Amniotic epithelial cell (primary cell): ENCODE measurements around the gene GYPC.

Experiments
- DNase-seq: peaks from one replicate; pipeline ENCODE4 v3.0.0-alpha.2; 2010; ENCODE audit warnings: low read depth

GYPC gene

DNA sequence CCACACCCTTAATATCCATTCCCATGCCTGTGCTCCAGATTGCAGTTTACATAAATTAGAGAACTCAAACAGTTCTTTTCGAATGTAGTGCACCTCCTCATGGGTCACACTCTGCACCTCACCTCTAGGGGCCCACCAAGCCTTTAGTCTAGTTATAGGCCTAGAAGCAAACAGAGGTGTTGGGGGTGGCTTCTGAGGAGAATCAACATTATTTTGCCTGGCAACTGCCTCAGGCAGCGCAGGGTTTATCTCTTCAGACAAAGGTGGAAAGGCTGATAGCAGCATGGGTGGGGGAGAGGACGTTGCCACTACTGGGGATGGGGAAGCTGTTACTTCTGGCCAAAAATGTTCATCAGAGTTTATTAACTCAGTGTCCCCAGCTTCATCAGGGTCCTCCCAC lies 5.0 kb upstream of the GYPC start:
- no peak for DNase-seq

DNA sequence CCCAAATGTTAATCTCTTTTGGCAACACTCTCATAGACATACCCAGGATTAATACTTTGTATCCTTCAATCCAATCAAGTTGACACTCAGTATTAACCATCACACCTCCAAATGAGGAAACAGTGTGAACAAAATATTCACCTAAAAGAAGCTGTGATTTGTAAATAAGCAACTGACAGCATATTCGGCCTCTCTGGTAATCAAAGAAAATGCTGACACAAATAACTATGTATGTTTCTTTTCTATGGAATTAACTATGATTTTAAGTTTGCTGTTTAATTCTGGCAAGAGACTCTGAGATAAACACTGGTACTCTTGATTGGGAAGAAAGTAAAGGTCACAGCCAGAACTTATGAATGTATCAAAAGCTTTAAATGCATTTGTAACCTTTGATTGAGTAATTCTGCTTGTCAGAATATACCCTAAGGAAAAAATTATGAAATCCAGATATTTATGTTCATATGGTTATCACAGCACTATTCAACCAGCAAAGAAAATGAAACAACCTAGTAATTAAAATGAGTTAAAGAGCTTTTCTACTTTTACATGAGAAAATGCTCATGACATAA lies 3.6 kb upstream of the GYPC start:
- DNase-seq = no peak

DNA sequence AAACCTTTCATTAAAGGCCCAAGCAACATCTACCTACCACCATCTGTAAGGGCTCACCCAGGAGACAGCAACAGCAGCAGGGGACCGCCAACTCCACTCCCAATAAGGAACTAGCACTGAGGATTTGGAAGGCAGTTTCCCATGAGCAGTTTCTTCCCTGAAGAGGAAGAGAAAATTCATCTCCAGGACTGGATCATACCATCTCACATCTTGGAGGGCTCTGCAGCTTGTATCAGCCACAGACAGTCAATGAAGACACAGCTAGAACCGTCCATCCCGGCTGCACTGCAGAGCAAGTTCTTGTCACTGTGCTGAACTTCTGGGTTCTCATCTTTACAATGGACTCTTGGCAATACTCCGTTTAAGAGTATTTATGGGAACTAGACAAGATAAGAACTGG lies 2.8 kb upstream of the GYPC start:
- DNase-seq = no peak

DNA sequence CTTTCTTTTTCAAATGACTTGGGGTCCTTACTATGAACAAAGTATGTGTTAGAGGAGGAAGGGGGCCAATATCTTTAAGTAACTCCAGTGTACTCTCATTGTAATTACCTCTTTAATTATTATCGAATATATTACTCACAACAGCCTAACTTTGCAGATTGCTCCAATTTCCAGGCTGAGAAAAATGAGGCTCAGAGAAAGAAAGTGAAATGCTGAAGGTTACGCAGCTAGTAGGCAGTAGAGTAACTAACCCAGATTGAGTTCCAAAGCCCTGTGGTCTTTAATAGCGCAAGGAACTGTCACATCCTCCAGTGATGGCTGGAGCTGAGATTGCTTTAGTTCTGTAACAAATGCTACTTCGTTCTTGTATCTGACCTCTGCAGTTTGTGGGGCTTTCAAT lies 2.2 kb upstream of the GYPC start:
- DNase-seq = no peak

DNA sequence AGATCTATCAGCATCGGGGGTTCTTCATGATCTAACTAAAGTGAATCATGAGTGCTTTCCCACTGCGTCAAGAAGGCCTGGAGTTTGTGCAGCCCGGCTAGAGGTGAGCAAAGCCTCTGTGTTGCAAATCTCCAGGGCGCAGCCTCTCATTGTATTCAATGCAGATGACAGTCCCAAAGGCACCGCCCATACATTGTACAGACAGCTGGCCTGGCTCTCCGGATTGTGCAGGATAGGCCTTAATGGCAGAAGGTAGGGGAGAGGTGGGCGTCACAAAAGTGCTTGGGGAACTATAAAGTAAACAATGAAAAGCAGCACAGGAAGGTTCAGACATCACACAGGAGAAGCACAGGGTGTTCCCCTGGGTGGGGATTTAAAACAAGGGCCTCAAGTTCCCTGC lies 907 bp upstream of the GYPC start:
- DNase-seq = peak; percentile 8

DNA sequence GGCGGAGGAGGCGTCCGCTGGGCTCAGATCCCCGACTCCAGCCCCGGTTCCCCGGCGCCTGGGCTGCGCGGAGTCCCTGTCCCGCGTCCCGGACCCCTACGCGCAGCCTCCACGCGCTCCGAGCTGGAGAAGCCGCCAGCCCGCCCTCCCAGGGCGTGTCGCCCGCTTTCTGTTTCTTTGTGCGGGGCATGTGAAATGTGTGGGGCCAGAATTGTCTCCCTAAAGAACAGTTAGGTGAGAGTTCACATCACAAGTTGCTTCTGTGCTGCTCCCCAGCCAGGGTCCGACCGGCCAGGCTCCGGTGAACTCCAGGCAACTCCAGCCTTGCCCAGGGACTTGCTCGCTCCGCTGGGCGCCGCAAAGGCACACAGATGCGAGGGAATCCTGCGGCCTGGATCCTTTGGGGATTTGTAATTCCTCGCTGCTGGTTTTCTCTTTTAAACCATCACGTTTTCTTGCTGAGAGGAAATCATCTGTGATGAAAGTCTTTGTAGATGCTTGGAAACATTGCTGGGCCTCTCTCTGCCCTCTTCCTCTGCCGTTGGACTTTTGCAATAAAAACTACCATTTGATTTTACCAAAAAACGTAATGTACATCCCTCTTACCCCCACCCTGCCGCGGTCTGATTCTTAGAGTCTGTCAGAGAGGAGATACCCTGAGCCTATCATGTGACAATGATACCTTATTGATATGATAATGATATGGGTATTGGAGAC lies 631 bp downstream of the GYPC start:
- DNase-seq = peak; percentile 47

DNA sequence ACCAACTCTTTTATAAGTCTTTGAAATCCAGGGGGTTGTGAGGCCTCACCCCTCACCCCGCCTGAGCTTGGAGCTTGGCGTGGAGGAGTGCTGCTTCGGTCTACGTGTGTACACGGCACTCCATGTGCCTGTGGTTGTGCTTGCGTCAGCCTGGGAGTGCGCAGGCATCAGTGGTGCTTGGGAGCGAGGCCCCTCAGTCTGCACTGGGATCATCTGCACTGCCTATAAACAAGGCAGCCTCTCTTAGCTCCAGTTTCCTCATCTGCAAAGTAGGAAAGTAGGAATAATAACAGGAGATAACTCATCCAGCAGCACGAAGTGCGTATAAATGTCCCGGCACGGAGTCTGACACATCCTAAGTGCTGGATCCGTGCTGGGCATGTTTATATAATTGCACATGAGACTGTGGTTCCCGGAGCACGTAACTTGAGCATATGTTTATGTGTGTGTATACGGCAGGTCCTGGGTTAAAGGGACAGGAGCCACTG lies 1.2 kb downstream of the GYPC start:
- peak; percentile 95 for DNase-seq

DNA sequence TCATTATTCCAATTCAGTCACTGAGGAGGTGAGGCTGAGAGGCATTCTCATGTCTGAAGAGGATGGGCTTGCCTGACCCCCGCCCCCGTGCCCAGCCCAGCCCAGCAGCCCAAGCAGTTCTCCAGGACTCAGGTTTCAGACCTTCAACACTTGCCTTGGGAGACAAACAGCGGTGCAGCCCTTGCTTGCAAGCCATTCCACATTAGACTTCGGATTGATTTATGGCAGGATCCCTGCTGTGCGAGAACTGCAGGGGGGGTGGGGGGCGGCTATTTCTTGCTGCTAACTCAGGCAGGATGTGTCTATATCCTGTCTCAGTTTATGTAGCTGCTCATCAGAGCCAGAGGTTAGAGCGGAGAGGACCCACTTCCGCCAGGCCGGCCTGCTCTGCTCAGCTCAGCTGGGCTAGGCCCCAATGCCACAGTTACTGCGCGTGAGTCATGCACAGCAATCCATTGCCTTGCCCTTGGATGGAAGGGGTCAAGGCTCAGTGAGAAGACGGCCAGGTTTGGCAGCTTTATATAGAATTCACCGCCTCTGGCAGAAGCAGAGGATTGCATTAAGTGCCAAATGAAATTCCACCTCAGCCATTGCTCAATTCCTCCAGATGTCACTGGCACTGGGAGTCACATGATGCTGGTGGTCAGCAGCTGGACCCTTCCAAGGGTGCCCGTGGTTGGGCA lies 1.8 kb downstream of the GYPC start:
- peak; percentile 98 for DNase-seq

DNA sequence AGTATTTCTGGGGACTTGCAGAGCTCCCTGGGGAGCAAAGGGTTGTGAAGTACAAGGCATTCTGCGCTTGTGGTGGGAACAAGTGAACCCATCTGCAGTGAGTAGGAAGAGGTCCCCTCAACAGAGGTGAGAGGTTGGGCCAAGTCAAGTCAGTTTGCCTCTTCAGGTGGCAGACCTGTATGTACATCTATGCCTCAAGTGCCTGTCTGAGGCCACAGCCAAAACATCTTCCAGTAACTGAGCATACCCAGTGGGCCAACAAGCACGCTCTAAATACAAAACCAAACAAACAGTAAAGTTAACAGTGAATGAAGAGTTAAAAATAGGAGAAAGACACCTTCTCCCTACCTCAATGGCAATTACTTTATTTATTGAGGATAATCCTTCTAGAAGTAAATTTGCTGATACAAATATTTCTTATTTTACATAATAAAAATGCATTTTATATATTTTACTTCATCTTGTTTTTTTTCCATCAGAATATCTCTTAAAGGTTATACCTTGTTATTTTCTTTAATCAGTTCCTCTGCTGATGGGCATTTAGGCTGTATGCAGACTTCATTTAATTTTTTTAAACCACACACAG lies 2.5 kb downstream of the GYPC start:
- no peak for DNase-seq

DNA sequence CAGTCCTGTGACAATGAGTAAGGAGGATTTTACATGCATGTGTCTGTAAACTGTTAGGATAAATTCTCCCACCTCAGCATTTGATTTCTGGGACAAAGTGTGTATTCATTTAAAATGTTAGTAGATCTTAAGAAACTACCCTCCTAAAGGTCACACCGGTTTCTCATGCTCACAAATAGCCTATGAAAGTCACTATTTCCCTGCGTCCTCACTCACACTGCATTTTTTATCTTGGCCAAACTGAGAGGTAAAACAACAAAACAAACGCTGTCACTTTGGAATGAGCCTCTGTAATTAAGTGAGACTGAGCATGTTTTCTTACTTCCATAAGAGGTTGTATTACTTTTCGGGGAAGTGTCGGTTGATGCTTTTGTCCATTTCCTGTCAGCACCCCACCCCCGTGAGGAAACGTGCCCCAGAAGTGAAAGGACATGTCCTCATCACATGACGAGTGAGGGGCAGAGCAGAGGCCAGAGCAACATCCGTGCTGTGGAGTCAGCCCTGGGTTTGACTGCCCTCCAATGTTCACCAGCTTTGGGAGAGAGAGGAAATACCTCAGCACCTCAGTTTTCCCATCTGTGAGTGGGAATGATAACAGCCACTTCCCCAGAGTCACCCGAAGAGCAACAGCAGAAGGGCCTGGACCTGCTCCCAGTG lies 3.1 kb downstream of the GYPC start:
- DNase-seq = peak; percentile 33

DNA sequence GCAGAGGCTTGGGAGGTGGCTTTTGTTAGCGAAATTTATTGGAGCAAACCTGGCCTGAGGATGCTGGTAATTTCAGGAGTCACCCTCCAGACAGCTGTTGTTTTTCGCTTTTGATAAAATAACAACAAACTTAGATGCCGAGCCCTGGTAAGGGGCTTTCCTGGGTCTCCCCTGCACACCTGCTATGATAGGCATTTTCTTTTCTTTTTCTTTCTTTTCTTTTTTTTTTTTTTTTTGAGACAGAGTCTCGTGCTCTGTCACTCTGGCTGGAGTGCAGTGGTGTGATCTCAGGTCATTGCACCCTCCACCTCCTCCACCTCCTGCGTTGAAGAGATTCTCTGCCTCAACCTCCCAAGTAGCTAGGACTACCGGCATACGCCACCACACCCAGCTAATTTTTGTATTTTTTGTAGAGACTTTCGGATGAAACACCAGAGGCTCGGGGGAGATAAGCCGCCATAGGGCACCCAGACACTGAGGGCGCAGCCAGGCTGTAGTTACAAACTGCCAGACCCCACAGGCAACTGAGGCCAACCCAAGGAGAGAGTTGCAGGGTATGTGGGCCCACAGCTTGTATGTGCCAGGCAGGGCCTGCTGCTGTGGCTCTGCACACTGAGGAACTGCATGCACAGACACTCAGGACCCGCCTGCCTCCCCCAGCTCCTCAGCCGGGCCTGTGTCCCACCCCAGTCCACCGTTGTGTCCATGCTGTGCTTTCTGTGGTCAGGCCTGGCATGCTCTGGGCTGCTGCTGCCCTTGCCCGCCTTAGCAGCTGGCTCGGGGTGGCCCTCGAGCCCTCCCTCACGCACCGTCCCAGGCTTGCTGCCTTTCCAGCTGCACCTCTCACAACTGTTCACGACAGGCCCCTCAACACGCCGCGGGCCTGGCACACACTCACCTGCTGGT lies 3.9 kb downstream of the GYPC start:
- DNase-seq = no peak

DNA sequence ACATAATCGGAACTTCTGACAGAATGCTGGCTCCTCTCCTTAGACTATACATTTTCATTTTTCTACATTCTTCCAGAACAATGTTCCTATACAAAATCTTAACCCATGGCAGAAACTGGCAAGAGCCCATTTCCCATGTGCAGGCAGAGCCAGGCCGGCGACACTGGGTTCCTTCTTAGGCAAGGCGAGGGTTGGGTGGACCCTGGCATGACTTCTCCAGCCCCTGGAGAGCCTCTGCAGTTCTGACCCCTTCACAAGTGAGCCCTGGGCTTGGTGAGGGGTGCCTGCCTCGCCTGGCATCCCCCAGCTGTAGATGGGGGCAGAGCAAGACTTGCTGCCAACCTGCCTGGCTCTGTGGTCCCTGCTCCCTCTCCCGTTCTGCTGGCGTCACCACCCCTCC lies 5.0 kb downstream of the GYPC start:
- DNase-seq = no peak

DNA sequence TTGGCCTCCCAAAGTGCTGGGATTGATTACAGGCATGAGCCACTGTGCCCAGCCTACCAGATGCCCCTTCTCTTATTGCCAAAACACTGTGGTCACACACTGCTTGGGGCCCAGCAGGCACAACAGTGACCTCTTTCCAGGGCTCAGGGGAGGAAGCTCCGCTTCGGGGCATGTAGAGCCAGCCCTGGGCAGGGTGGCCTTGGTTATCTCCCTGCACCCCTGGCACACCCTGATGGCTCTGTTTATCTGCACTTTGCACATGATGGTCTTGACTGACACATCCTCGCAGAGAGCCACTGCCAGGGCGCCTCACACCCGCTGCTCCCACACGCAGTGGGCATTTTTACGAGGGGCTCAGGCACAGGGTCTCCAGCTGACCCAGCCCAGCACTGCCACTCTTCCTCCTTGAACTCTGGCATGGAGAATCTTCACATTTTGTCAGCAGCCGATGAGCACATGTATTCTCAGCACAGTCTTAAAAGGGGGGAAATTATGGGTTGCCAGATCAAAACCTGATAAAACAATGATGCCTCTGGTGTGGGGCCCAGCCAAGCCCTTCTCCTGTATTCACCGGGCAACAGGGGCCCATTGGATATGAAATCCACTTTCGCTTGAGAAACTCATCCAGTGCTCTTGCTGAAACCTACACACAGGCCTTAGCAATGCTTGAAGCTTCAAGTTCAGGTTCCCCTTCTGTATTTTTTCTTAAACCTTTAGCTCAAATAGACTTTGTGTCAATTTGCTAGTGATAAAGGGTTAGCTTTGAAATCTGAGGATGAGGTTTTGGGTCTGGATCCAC lies 5.9 kb downstream of the GYPC start:
- no peak for DNase-seq

DNA sequence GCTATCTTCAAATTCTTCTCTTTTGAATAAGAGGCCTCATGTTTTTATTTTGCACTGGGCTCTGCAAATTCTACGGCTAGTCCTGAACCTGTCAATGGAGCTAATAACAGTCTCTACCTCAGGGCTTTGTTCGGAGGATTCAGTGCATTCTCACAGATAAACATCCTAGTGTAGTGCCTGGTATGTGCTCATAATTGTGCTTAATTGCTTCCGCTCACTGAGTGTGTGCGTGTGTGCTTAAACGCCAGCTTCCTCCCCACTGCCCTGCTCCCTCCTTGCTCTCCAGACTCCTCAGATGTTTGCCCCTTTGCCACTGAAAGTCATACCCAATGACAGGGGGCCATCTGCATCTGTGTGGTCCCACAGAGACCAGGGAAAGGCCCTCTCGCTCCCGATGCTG lies 6.7 kb downstream of the GYPC start:
- no peak for DNase-seq

DNA sequence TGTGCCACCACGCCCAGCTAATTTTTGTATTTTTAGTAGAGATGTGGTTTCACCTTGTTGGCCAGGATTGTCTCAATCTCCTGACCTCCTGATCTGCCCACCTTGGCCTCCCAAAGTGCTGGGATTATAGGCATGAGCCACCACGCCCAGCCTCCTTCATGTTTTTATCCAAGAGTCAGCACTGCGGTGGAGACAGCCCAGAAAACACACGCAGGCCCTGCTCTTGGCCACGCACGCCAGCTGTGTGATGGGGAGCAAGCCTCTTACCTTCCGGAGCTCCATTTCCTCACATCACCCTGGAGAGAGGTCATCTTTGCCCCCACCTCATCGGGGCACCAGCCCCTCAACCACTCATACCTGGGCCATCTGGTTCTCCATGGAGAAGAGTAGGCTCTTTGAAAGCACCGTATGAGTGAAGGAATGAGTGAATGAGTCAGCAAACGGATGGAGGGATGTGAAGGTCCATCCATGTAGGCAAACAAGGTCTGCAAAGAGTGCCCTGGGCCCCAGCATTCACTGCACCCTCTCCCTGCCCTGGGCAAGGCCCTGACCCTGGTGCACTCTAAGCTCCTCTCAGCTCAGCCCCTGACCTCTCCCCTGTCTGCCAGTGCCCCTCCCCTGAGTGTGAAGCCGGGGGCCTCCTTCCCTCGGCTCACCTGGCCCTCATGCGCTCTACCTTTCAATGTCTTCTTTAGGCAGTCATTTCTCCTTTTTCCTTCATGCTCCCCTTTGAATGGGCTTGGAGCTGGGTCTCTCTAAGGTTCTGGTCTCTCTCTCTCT lies 7.4 kb downstream of the GYPC start:
- DNase-seq = no peak

DNA sequence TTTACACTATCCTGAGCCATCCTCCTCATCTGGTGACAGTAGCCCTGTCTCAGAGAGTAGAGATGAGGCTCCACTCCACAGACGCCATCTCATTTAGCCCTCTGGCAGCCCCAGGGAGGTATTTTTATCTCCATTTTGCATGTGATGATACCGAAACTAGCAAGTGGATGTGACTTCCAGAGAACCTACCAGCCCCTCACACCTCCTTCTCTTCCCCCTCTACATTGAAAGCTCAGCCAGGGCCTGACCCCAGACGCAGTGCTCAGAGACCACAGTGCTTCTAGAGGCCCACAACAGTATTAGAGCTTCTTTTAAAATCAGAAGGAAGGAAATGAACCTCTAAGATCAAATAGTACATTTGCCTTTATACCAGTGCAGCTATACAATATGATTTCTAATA lies 8.3 kb downstream of the GYPC start:
- DNase-seq = no peak

DNA sequence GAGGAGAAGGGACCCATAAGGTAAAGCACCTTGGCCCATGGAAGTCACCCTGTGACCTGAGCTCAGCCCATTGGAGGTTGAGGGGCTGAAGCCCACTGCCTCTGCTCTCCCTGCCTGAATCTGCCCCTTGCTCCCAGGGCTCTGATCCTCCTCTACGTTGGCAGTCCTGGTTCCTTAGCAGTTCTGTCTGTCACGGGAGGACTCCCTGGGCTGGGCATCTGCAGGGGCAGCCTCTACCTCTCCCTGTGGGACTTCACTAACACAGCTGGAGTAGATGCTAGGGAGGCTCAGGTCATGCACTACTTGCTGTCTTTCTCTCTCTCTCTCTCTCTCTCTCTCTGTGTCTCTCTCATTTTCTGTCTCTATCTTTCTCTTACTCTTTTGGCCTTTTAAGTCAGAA lies 8.7 kb downstream of the GYPC start:
- no peak for DNase-seq

DNA sequence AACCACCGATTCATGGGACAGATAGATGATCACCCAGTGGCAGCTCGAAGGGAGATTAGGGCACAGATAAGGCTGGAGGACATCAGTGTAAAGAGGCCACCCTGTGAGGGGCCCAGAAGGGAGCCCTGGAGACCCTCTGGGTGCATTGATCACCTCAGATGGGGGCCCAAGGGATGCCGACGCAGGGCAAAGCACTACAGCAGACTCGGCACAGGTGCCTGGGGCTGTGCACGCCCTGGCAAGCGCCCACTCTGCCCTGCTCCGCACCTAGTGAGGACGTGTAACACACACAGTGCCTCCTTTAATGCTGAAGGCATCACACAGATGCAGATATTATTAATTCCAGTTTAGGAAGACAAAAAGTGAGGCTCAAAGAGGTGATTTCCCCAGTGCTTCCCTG lies 9.5 kb downstream of the GYPC start:
- DNase-seq = no peak

DNA sequence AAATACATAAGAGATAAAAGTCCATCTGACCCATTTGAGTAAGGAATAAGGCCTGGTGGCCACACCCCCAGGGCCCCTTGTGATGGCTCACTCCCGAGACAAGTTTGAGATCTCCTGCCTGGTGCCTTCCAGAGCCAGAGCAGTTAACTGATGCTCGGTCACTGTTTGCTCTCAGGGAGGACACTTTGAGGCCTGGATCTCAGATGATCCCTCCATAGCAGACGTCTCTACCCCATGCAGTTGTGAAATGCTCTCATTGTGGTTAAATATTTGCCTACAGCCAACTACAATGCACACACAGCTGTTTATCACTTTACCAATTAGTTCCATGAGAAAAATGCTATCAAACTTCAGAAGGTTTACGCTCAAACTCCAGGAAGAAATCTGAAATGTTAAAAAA lies 12.3 kb downstream of the GYPC start:
- DNase-seq = peak; percentile 39

DNA sequence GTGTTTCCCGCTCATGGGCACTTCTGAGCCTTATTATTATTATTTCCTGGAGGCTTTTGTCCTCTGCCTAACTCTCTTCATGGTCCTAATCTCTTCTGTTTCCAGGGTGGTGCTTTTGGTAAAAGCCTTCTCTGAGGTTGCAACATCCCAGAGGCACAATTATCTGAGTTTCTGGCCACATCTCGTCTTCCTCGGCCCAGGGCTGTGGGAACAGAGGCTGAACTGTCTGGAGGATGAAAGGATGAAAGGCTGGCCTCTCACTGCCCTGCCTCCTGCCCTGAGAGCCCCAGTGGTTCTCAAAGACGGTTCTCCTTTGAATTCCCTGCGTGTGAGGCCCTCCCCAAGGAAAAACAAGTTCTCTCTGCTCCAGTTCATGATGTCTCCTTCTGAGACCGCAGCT lies 13.8 kb downstream of the GYPC start:
- peak; percentile 23 for DNase-seq
